ENCODE data around the gene AHRR.

The AHRR gene

DNA sequence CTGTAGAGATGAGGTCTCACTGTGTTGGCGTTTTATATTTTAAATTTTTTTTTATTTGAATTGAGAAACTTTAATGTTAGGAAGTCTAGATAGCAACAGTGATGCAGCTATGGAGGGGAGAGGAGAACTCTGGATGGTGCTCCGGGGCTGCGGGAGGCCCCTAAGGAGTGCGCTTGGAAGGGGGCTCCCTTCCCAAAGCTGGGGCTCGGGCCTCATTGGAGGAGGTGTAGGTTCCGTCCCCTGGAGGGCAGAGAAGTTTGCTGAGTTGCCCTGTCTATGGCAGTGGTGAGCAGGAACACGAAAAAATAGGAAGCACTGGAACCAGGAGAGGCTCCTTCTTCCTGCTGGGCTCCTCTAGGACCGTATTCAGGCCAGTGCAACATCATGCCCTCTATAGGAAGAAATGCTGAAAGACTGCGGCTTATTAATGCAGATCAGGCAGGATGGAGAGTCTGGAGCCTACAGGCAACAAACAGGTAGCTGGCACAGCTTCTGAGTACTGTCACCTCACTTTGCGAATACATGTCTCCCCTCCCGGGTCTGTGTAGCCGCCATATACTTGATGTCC lies 16.1 kb downstream of the AHRR start:
- TF ChIP-seq, protein P1, sequence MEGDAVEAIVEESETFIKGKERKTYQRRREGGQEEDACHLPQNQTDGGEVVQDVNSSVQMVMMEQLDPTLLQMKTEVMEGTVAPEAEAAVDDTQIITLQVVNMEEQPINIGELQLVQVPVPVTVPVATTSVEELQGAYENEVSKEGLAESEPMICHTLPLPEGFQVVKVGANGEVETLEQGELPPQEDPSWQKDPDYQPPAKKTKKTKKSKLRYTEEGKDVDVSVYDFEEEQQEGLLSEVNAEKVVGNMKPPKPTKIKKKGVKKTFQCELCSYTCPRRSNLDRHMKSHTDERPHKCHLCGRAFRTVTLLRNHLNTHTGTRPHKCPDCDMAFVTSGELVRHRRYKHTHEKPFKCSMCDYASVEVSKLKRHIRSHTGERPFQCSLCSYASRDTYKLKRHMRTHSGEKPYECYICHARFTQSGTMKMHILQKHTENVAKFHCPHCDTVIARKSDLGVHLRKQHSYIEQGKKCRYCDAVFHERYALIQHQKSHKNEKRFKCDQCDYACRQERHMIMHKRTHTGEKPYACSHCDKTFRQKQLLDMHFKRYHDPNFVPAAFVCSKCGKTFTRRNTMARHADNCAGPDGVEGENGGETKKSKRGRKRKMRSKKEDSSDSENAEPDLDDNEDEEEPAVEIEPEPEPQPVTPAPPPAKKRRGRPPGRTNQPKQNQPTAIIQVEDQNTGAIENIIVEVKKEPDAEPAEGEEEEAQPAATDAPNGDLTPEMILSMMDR (conservative IDR thresholded peaks at IDR 0.05) = peak; percentile 30; the same call in 1 of the 2 replicates

GRCh38 chr5:342501-343460 lies 21.3 kb downstream of the AHRR start:
- TF ChIP-seq, protein P1 (conservative IDR thresholded peaks at IDR 0.05) = no peak
- no peak overlapping the region for H3K27ac ChIP-seq

More for the DNA sequence above, 16.1 kb downstream of the AHRR start:
- no peak overlapping the region for H3K27ac ChIP-seq

DNA sequence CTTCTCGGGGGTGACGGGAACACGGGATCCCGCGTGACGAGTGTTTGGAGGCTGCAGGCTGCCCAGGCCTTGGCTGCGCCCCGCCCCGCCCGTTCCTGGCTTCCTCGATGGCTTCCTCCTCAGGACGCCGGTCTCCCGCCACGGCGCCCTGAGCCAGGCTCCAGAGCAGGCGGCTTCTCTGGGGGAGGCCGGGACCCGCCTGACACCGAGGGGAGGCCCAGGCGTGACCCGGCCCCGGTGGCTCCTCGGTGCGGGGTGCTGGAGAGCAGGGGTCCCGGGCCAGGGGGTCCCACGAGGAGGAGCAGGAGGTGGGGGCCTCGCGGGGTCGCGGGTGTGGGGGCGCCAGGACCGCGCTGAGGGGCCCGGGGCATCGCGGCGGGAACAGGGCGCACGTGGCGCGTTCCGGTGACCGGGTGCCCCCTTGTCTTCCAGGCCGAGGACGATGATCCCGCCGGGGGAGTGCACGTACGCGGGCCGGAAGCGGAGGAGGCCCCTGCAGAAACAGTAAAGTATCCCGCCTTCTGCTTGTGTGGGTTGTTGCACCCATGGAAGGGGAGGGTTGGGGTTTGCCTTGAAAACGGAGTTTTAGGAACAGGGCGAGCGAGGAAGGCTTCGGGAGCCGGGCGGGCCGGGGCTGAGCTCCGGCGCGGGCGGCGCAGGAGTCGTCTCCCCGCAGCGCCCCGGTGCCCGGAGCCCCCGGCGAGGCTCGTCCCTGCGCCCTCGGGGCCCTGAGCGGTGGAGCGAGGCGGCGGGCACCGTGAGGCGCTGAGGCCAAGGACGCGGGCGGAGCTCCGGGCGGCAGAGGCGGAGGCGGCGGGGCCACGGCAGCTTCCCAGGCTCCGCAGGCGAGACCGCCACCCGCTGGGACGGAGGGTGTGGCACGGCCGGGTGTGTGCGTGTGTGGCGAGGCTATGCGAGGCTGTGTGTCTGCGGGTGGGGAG lies 22.2 kb downstream of the AHRR start:
- TF ChIP-seq, protein P1 (conservative IDR thresholded peaks at IDR 0.05) = 0 out of 2 replicates have a peak, but pooled peaks have one; percentile 7
- no peak overlapping the region for H3K27ac ChIP-seq

DNA sequence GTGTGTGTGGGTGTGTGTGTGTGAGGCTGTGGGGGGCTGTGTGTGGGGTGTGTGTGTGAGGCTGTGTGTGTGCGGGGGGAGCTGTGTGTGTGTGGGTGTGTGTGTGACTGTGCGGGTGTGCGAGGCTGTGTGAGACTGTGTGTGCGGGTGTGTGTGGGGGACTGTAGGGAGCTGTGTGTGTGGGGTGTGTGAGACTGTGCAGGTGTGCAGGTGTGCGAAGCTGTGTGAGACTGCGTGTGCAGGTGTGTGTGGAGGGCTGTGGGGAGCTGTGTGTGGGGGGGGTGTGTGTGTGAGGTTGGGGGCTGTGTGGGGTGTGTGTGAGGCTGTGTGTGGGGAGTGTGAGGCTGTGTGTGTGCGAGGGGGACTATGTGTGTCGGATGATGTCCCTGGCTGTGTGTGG lies 23.2 kb downstream of the AHRR start:
- TF ChIP-seq, protein P1 (conservative IDR thresholded peaks at IDR 0.05) = no peak
- H3K27ac ChIP-seq = no peak overlapping the region

DNA sequence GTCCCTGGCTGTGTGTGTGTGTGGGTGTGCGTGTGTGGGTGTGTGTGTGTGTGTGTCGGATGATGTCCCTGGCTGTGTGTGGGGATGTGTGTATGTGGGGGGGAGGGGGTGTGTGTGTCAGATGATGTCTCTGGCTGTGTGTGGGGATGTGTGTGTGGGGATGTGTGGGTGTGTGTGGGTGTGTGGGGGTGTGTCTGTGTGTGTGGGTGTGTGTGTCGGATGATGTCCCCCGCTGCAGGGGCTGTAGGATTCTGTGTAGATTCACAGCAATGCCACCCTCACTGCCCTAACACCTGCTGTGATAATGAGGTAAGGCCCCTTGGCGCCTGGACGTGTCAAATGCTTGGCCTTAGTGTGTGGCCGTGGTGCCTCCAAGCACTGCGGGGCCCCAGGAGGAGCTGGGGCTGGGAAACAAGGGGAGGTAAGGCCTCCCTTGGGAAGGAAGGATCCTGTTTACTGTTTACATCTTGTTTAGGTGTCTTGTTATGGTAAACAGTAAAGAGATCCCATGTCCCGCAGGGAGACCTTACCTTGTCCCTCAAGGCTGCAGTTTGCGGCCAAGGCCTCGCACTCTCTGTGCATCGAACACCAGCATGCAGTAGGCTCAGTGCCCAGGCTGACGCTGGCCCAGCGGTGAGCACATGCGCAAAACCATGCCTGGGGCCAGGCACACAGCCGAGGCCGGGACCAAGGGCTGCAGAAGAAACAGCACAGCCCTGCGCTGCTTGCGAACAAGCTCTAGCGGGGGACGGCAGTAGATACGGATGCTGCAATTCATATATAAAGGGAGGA lies 24.1 kb downstream of the AHRR start:
- TF ChIP-seq, protein P1 (conservative IDR thresholded peaks at IDR 0.05) = no peak
- H3K27ac ChIP-seq = no peak overlapping the region

DNA sequence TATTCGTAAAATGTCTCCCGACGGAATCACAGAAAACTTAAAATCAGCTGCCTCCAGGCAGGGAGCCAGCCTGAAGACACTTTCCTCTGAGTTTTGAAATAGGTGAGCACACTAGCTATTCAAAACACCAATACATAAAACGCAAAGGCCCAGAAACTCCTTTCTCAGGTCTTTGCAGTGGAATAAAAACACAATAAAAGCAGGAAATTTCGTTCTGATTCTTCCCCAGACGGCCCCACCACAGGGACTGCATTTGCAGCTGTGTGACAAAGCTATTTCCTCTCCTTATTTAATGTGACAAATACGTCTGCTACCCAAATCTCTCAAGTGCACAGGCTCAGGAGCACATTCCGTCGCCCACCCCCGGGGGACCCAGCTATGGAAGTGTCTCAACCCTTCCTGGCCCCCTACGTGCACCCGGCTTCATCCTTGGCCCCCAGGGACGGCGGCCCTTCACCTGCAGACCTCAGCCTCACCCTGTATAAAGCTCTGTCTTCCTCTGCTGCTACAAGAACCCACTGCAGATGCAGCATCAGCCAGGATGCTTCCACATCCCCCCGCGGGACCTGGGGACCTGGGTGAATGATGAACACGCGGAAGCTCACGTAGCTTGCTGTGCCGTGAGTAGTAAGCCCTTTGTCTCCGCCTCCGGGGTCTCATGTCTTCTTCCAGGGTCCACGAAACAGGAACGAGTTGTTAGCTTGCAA lies 24.9 kb downstream of the AHRR start:
- no peak overlapping the region for H3K27ac ChIP-seq
- TF ChIP-seq, protein P1 (conservative IDR thresholded peaks at IDR 0.05) = no peak
